HL-60 (cell line): Measurements from ENCODE around the gene TUBG1.
"Not testable (repeated sequence)": the region's sequence is repeated elsewhere in the genome, so short reads cannot be mapped to it uniquely, and the experiment has no call there.

Experiments
- DNase-seq, 2 experiments: peaks; one replicate each; pipeline ENCODE4 v3.0.0-alpha.2; 2010 to 2020; ENCODE audit warnings: low read depth in 1 of 2, low spot score in 1 of 2
- H3K27ac ChIP-seq: fragments of 250-450 bp; sonication (Bioruptor Pico); replicated peaks from 2 replicates; pipeline ENCODE4 v1.5.1; 2020; ENCODE audit warnings: mild to moderate bottlenecking, moderate library complexity
- H3K27me3 ChIP-seq: fragments of 250-450 bp; sonication (Bioruptor Pico); 2 replicates; pipeline ENCODE4 v1.5.1; 2021; ENCODE audit warnings: mild to moderate bottlenecking, moderate library complexity; ENCODE audit not compliant: insufficient read depth, poor library complexity, severe bottlenecking
- H3K4me3 ChIP-seq: replicated peaks from 2 replicates; pipeline ENCODE4 v1.5.1; 2011; ENCODE audit warnings: mild to moderate bottlenecking, control low read depth, low read length; ENCODE audit not compliant: insufficient read depth
- CTCF ChIP-seq: IDR thresholded peaks from one replicate; pipeline ENCODE4 v1.5.1; 2011; ENCODE audit warnings: low read length, control low read depth, inconsistent platforms; ENCODE audit not compliant: insufficient read depth
- GABPA ChIP-seq: IDR thresholded peaks from 2 replicates; pipeline ENCODE4 v1.6.1; 2012; ENCODE audit warnings: low read depth
- POLR2AphosphoS5 ChIP-seq: IDR thresholded peaks from 2 replicates; pipeline ENCODE4 v1.6.1; 2012; ENCODE audit warnings: low read depth
- REST ChIP-seq: IDR thresholded peaks from 2 replicates; pipeline ENCODE4 v1.6.1; 2012; ENCODE audit warnings: low read depth; ENCODE audit not compliant: insufficient replicate concordance
- SPI1 ChIP-seq: IDR thresholded peaks from 2 replicates; pipeline ENCODE4 v1.6.1; 2012; ENCODE audit warnings: low read depth, mild to moderate bottlenecking, borderline replicate concordance

TUBG1 gene

GRCh38 chr17:42655528-42655927 is 46.0 kb downstream of the TUBG1 start:
- Histone ChIP-seq H3K27ac (no peak overlapping the region), H3K27me3 (peaks cover 4% of the 10 kb centered on the region), H3K4me3 (no peak overlapping the region)
- TF ChIP-seq SPI1: no peak
- no peak for TF ChIP-seq REST
- TF ChIP-seq GABPA: no peak
- TF ChIP-seq CTCF: no peak
- TF ChIP-seq POLR2AphosphoS5: no peak
- no peak for DNase-seq

DNA sequence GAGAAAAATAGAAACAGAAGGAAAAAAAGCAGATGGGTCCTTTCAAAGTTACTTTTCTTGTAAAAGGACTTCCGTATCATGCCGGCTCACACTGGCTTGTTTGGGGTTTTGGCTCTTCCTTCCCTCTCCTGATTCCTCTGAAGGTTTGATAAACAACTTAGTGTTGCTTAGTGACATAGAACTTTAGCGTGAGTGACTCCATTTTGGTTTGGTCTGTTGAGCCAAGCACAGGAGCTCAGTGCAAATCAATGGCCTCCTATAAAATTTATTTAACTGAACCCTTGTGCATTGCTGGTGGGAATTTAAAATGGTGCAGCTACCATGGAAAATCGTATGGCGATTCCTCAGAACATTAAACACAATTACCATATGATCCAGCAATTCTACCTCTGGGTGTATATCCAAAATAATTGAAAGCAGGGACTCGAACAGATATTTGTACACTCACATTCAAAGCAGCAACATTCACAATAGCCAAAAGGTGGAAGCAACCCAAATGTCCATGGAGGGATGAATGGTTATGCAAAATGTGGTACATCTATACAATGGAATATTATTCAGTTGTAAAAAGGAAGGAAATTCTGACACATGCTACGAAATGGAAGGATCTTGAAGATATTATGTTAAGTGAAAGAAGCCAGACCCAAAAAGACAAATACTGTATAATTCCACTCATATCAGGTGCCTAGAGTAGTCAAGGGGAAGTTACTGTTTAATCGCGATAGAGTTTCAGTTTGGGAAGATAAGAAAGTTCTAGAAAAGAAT is 48.5 kb downstream of the TUBG1 start:
- Histone ChIP-seq H3K4me3 (no peak overlapping the region), H3K27me3 (peaks cover 4% of the 10 kb centered on the region), H3K27ac (no peak overlapping the region)
- TF ChIP-seq REST (no peak), GABPA (no peak), CTCF (no peak), POLR2AphosphoS5 (no peak), SPI1 (no peak)
- no peak for DNase-seq

GRCh38 chr17:42659079-42659931 is 49.8 kb downstream of the TUBG1 start, which contains the start of gene TUBG2:
TUBG2 (plus strand) TSS chr17:42659284; CDS start chr17:42659504, 220 bp downstream.
- Histone ChIP-seq H3K27me3 (peaks cover 4% of the 10 kb centered on the region), H3K4me3 (peak within 1 kb of the TSS; percentile 54), H3K27ac (no peak within 1 kb of the TSS)
- TF ChIP-seq REST (no peak), SPI1 (no peak), CTCF (no peak), POLR2AphosphoS5 (no peak), GABPA (no peak)
- DNase-seq: peak in 1 of 2 experiments; percentile 35

GRCh38 chr17:42659932-42660274 is 50.4 kb downstream of the TUBG1 start:
- H3K27ac ChIP-seq, H3K4me3 ChIP-seq, DNase-seq: not testable (repeated sequence)

More at GRCh38 chr17:42659932-42660274, 50.4 kb downstream of the TUBG1 start:
- not testable (repeated sequence) for H3K27me3 ChIP-seq
